Activated CD8-positive, alpha-beta memory T cell treated with anti-CD3 and anti-CD28 coated beads, Interleukin-2, amount 50 U/mL, for 1 hour (primary cell): ENCODE data around the gene EPS8L1.
"Not testable (repeated sequence)": the region's sequence is repeated elsewhere in the genome, so short reads cannot be mapped to it uniquely, and the experiment has no call there.

Source experiments
- DNase-seq: peaks from one replicate; pipeline ENCODE4 v3.0.0-alpha.2; 2020; ENCODE audit errors: extremely low read depth

EPS8L1 gene

GRCh38 chr19:55050749-55051532, 24.7 kb upstream of the EPS8L1 start:
- DNase-seq: no peak

DNA sequence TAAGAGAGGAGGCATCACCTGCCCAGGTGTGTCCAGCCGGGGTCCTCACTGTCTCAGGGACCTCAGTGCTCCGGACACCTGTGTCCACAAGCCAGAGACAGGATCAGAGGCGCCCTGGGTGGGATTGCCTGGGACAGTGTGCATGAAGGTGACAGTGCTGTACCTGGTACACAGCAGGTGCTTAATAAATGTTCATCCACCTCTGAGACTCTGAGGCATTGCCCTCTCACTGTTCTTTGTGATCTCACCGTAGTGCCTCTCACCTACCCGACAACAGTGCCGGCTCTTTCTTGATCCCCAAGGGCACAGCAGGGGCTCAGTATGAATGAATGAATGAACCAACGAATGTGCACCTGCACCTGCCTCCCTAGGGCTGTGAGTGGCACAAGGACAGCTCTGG, 21.9 kb upstream of the EPS8L1 start:
- no peak for DNase-seq

DNA sequence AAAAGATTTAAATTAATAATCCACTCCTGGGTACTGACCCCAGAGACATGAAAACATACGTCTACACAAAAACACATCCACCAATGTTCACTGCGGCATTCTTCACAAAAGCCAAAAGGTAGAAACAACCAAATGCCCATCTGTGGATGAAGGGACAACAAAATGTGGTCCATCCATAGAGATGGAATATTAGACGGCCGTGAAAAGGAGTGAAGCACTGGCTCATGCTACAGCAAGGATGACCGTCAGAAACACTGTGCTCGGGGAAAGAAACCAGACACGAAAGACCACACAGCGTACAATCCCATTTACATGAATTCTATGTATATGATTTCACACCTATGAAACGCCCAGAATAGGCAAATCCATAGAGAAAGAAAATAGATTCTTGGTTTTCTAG, 18.8 kb upstream of the EPS8L1 start:
- no peak for DNase-seq

DNA sequence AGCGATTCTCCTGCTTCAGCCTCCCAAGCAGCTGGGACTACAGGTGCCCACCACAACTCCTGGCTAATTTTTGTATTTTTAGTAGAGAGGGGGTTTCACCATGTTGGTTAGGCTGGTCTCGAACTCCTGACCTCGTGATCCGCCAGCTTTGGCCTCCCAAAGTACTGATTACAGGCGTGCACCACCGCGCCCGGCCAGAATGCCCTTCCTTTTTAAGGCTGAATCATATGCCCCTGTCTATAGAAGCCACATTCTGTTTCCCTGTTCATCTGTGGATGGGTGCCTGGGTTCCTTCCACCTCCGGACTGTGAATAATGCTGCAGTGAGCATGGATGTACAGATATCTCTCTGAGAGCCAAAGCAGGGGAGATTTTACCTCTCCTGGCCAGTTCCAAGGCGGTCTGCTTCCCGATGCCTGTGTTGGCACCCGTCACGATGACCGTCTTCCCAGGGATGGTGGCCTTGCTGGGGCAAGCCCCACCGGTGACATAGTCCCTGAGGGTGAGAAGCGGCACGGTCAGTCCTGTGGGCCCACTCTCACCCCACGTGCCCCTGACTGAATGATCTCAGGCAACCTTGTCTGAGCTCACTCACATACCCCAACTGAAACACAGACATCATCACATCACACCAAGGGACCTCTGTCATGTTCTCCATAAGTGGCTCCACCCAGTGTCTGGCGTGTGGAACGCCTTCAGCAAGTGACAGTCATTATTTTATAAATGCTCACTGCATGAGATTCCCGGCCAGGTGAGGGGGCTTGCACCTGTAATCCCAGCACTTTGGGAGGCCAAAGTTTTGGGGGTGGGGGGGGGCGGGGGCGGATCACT, 16.7 kb upstream of the EPS8L1 start:
- DNase-seq: no peak

- not testable (repeated sequence) for DNase-seq
Measured at GRCh38 chr19:55060287-55060686, 15.4 kb upstream of the EPS8L1 start.

GRCh38 chr19:55062735-55063491, 12.8 kb upstream of the EPS8L1 start, which contains the start of gene RDH13:
Gene RDH13, minus strand, starts transcription at chr19:55063148. Its CDS starts 116 bp downstream, at chr19:55063032.
- DNase-seq: peak; percentile 90

GRCh38 chr19:55063492-55063843, 12.2 kb upstream of the EPS8L1 start:
- no peak for DNase-seq

- DNase-seq: not testable (repeated sequence)
Measured at GRCh38 chr19:55065516-55065915, 10.2 kb upstream of the EPS8L1 start.

GRCh38 chr19:55066107-55066709, 9.5 kb upstream of the EPS8L1 start:
- no peak for DNase-seq

DNA sequence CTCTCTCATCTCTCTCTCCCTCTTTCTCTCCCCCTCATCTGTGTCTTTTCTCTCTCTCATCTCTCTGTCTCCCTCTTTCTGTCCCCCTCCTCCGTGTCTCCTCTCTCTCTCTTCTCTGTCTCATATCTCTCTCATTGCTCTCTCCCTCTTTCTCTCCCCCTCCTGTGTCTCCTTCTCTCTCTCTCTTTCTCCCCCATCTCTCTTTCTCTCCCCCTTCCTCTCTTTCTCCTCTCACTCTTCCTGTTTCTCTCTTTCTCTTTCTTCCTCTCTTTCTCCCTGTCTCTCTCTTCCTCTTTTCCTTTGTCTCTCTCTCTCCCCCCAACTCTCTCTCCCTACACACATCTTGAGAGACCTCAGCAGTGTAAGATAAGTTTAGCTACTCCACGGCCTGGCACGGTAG, 7.8 kb upstream of the EPS8L1 start:
- no peak for DNase-seq

- no peak for DNase-seq
Measured at GRCh38 chr19:55068950-55069864, 6.5 kb upstream of the EPS8L1 start.

- no peak for DNase-seq
Measured at GRCh38 chr19:55069865-55070197, 5.8 kb upstream of the EPS8L1 start.

DNA sequence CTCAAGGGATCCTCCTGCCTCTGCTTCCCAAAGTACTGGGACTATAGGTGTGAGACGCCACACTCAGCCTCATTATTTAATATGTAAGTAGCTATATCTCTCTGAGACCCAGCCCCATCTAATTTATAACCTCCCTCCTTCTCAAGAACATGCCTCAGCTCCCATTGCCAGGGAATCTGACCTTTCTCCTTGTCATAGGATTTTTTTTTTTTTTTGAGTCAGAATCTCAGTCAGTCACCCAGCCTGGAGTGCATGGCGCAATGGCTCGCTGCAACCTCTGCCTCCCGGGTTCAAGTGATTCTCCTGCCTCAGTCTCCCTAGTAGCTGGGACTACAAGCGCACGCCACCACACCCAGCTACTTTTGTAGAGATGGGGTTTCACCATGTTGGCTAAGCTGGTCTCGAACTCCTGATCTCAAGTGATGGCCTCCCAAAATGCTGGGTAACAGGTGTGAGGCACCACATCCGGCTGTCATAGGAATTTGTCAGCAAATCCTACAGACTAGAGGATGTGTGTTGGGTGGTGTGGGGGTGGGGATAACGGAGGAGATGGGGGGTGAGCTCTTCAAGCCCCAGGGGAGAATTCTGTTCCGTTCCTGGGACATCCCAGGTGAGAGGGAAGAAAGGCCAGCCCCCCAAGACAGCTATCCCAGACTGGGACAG, 5.1 kb upstream of the EPS8L1 start:
- DNase-seq: no peak

DNA sequence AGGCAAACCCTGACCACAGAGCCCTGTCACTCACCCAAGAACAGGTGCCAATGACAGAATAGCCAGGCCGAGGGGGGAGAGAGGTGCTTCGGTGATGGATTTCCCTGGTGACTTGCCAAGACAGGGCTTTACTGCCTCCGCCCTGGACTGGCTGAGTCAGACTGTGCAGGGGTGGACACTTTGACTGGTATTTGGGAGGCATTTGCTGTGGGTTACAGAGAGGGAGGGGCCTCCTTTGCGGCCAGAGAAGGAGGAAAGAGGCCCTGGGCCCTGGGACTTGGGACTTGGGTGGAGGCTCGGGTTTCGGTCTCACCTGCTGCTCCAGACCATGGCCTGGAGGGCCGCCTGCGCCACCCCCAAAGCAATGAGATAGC, 4.6 kb upstream of the EPS8L1 start:
- no peak for DNase-seq

GRCh38 chr19:55071913-55072312, 3.8 kb upstream of the EPS8L1 start:
- no peak for DNase-seq

DNA sequence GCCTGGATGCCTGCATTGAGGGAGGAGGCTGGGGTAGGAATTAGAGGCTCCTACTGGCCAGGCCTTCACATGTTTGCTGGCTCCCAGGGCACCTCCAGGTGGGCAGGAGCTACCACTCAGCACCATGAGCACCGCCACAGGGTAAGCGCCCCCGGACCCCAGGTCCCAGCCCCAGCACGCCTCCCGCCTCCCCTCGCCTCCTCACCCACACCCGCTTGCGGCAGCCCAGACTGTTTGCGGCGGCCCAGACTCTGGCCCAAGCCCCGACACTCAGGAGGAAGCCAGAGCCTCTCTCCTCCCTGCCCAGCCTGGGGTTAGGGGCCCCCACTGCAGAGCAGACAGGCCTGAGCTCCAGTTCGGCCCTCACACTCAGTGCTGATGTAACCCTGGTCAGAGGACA, 652 bp downstream of the EPS8L1 start:
- DNase-seq: no peak

GRCh38 chr19:55077106-55077505, 1.4 kb downstream of the EPS8L1 start:
- DNase-seq: no peak

GRCh38 chr19:55078996-55079395, 3.3 kb downstream of the EPS8L1 start:
- no peak for DNase-seq

DNA sequence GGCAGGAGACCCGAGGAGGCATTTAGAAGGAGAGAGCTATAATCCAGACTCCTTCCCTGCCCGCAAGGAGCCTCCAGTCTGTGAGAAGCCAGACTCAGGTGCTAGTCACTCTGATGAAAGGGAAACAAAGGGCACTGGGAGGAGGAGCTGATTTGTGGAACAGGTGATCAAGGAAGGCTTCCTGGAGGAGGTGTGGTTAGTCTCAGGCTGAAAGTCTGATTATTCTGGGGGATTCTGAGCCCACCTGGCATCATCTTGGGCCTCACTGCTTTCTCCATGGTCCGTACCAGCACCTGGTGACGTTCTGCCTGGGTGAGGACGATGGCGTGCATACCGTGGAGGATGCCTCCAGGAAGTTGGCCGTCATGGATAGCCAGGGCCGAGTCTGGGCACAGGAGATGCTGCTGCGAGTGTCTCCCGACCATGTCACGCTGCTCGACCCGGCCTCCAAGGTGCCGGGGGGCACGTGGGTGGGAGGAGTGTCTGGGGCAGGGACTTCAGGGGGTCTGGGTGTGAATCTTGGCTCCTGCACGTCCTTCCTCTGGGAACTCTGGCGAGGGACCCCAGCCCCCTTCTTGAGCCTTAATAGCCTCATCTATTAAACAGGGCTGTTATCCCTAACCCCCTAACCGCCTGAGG, 3.9 kb downstream of the EPS8L1 start:
- no peak for DNase-seq
